ENCODE measurements around the gene RAD51C. TPM values are rescaled to one million over a fixed set of nuclear protein-coding genes. Genes with fewer than 3 reads are reported as not detected.

RAD51C gene
- total and polyA plus RNA-seq, 9 of the 15 experiments (the other 6 are each of a cell fraction or from before 2014, with no cell fraction given) = 93.9 to 341 (median 135) TPM

GRCh38 chr17:58755577-58756245 lies 63.3 kb downstream of the RAD51C start, which contains the start of gene PPM1E (continued):
- TF ChIP-seq, protein P1, sequence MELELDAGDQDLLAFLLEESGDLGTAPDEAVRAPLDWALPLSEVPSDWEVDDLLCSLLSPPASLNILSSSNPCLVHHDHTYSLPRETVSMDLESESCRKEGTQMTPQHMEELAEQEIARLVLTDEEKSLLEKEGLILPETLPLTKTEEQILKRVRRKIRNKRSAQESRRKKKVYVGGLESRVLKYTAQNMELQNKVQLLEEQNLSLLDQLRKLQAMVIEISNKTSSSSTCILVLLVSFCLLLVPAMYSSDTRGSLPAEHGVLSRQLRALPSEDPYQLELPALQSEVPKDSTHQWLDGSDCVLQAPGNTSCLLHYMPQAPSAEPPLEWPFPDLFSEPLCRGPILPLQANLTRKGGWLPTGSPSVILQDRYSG (tag; conservative IDR thresholded peaks at IDR 0.05; ENCODE audit: low read depth) = 0 out of 2 replicates have a peak, but pooled peaks have one; percentile 29
- TF ChIP-seq ZNF184 (CRISPR knock-in tag; IDR thresholded peaks at IDR 0.05) (no peak), KLF6 (CRISPR knock-in tag; IDR thresholded peaks at IDR 0.05; ENCODE audit: borderline replicate concordance) (no peak), DEAF1 (CRISPR knock-in tag; IDR thresholded peaks at IDR 0.05) (no peak), ZNF512 (tag; IDR thresholded peaks at IDR 0.05) (no peak), PKNOX1 (IDR thresholded peaks at IDR 0.05) (no peak), ZNF717 (CRISPR knock-in tag; IDR thresholded peaks at IDR 0.05) (no peak), ZNF133 (CRISPR knock-in tag; IDR thresholded peaks at IDR 0.05) (no peak), ZFP91 (CRISPR knock-in tag; IDR thresholded peaks at IDR 0.05) (no peak), BDP1 (IDR thresholded peaks at IDR 0.05; ENCODE audit: insufficient read depth, insufficient read length) (no peak), SMAD3 (CRISPR knock-in tag; conservative IDR thresholded peaks at IDR 0.05) (no peak)
- TF ChIP-seq, protein P2, sequence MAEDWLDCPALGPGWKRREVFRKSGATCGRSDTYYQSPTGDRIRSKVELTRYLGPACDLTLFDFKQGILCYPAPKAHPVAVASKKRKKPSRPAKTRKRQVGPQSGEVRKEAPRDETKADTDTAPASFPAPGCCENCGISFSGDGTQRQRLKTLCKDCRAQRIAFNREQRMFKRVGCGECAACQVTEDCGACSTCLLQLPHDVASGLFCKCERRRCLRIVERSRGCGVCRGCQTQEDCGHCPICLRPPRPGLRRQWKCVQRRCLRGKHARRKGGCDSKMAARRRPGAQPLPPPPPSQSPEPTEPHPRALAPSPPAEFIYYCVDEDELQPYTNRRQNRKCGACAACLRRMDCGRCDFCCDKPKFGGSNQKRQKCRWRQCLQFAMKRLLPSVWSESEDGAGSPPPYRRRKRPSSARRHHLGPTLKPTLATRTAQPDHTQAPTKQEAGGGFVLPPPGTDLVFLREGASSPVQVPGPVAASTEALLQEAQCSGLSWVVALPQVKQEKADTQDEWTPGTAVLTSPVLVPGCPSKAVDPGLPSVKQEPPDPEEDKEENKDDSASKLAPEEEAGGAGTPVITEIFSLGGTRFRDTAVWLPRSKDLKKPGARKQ (CRISPR knock-in tag; IDR thresholded peaks at IDR 0.05) = no peak
- TF ChIP-seq, protein P3, sequence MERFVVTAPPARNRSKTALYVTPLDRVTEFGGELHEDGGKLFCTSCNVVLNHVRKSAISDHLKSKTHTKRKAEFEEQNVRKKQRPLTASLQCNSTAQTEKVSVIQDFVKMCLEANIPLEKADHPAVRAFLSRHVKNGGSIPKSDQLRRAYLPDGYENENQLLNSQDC (CRISPR knock-in tag; IDR thresholded peaks at IDR 0.05) = no peak
- TF ChIP-seq, protein P4, sequence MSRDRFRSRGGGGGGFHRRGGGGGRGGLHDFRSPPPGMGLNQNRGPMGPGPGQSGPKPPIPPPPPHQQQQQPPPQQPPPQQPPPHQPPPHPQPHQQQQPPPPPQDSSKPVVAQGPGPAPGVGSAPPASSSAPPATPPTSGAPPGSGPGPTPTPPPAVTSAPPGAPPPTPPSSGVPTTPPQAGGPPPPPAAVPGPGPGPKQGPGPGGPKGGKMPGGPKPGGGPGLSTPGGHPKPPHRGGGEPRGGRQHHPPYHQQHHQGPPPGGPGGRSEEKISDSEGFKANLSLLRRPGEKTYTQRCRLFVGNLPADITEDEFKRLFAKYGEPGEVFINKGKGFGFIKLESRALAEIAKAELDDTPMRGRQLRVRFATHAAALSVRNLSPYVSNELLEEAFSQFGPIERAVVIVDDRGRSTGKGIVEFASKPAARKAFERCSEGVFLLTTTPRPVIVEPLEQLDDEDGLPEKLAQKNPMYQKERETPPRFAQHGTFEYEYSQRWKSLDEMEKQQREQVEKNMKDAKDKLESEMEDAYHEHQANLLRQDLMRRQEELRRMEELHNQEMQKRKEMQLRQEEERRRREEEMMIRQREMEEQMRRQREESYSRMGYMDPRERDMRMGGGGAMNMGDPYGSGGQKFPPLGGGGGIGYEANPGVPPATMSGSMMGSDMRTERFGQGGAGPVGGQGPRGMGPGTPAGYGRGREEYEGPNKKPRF (IDR thresholded peaks at IDR 0.05; ENCODE audit: low read depth, low read length) = no peak

Data from K562 (cell line).